Neural progenitor cell (in vitro differentiated cells): Measurements from ENCODE around the gene CHDH. TPM values are rescaled to one million over a fixed set of nuclear protein-coding genes. Genes with fewer than 3 reads are reported as not detected.

Experiments used
- DNase-seq: peaks from one replicate; pipeline ENCODE4 v3.0.0-alpha.2; 2016; ENCODE audit warnings: low spot score
- H2AFZ ChIP-seq: fragments of 200-600 bp; sonication (generic); replicated peaks from 2 replicates; pipeline ENCODE4 v1.6.1; 2016; ENCODE audit warnings: antibody characterized with exemption
- H3F3A ChIP-seq: fragments of 200-600 bp; sonication (generic); 2 replicates; pipeline ENCODE4 v1.6.1; 2016; ENCODE audit warnings: antibody characterized with exemption, low read depth
- H3K27ac ChIP-seq: fragments of 200-600 bp; sonication (generic); 2 replicates; pipeline ENCODE4 v1.5.1; 2016; ENCODE audit warnings: mild to moderate bottlenecking
- H3K27me3 ChIP-seq: fragments of 200-600 bp; sonication (generic); 2 replicates; pipeline ENCODE4 v1.6.1; 2016; ENCODE audit warnings: mild to moderate bottlenecking, moderate library complexity
- H3K36me3 ChIP-seq: fragments of 200-600 bp; sonication (generic); 2 replicates; pipeline ENCODE4 v1.5.1; 2016
- H3K4me1 ChIP-seq: fragments of 200-600 bp; sonication (generic); 2 replicates; pipeline ENCODE4 v1.6.1; 2016; ENCODE audit warnings: mixed run types
- H3K4me2 ChIP-seq: fragments of 200-600 bp; sonication (generic); 2 replicates; pipeline ENCODE4 v1.6.1; 2016
- H3K4me3 ChIP-seq: fragments of 200-600 bp; sonication (generic); 2 replicates; pipeline ENCODE4 v1.5.1; 2016
- H3K79me2 ChIP-seq: fragments of 200-600 bp; sonication (generic); 2 replicates; pipeline ENCODE4 v1.6.1; 2016; ENCODE audit warnings: low read depth
- H3K9ac ChIP-seq: fragments of 200-600 bp; sonication (generic); 2 replicates; pipeline ENCODE4 v1.6.1; 2016
- H3K9me3 ChIP-seq: fragments of 200-600 bp; sonication (generic); 2 replicates; pipeline ENCODE4 v1.5.1; 2016; ENCODE audit warnings: low read depth
- H4K20me1 ChIP-seq: fragments of 200-600 bp; sonication (generic); 2 replicates; pipeline ENCODE4 v1.6.1; 2016; ENCODE audit warnings: low read depth
- H3K27ac Mint-ChIP-seq: 3 replicates; pipeline ENCODE4 v1.8.0; 2021; ENCODE audit warnings: mixed read lengths
- H3K27me3 Mint-ChIP-seq: 2 replicates; pipeline ENCODE4 v1.8.0; 2022; ENCODE audit warnings: low read depth, mild to moderate bottlenecking, inconsistent platforms, moderate library complexity, mixed read lengths; ENCODE audit not compliant: insufficient read depth
- H3K36me3 Mint-ChIP-seq: 3 replicates; pipeline ENCODE4 v1.8.0; 2021; ENCODE audit warnings: mixed read lengths
- H3K4me1 Mint-ChIP-seq: 3 replicates; pipeline ENCODE4 v1.8.0; 2021; ENCODE audit warnings: mixed read lengths
- H3K4me3 Mint-ChIP-seq: 3 replicates; pipeline ENCODE4 v1.8.0; 2021; ENCODE audit warnings: mild to moderate bottlenecking, moderate library complexity, mixed read lengths
- H3K9me3 Mint-ChIP-seq: 3 replicates; pipeline ENCODE4 v1.8.0; 2020; ENCODE audit warnings: mixed read lengths
- EZH2 ChIP-seq: fragments of 200-600 bp; sonication (generic); IDR thresholded peaks from 2 replicates; pipeline ENCODE4 v1.6.1; 2017; ENCODE audit warnings: antibody characterized with exemption, mild to moderate bottlenecking, moderate library complexity
- EZH2phosphoT487 ChIP-seq: fragments of 200-600 bp; sonication (generic); IDR thresholded peaks from 2 replicates; pipeline ENCODE4 v1.6.1; 2017; ENCODE audit warnings: antibody characterized with exemption
- total RNA-seq: library from RNA; depleted of rRNA; stranded (reverse); fragments of >200 nt; gene quantifications from 2 replicates; pipeline ENCODE4 v1.2.3, GENCODE V29; 2015; ENCODE audit warnings: low replicate concordance
- TF ChIP-seq, protein P1 (sequence below): fragments of 200-600 bp; sonication (generic); IDR thresholded peaks from 2 replicates; pipeline ENCODE4 v1.5.1; 2017; ENCODE audit warnings: antibody characterized with exemption, mild to moderate bottlenecking

CHDH gene
- total RNA-seq, 1 donor from 2014 or later = 1.5 TPM

DNA sequence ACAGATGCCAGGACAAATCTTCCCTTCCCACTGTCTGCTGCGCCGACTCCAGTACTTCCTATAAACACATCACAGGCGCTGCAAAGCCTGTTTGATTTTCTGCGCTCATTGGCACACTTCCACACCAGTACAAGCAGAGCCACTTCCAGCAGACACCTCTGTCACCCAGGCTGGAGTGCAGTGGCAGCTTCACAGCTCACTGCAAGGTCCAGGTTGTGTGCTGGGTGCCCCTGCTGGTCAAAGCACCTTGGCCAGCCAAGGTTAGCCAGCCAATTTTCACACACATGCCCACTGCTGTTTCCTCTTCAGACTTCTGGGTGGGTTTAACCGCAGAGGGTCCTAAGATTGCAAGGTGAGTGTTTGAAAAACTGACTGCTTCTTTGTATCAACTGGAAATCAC is 4.9 kb downstream of the CHDH start:
- Histone ChIP-seq H3K36me3 (no peaks in the 10 kb centered on the region), H4K20me1 (peaks cover 25% of the 10 kb centered on the region), H3F3A (peaks cover 16% of the 10 kb centered on the region), H3K27me3 (peaks cover 7% of the 10 kb centered on the region), H2AFZ (no peak overlapping the region), H3K4me2 (no peak overlapping the region), H3K79me2 (no peaks in the 10 kb centered on the region), H3K27ac (no peak overlapping the region), H3K9me3 (no peaks in the 10 kb centered on the region), H3K9ac (no peak overlapping the region), H3K4me1 (peaks cover 11% of the 10 kb centered on the region), H3K4me3 (no peak overlapping the region)
- no peak for TF ChIP-seq EZH2phosphoT487
- TF ChIP-seq EZH2 = no peak
- TF ChIP-seq, protein P1, sequence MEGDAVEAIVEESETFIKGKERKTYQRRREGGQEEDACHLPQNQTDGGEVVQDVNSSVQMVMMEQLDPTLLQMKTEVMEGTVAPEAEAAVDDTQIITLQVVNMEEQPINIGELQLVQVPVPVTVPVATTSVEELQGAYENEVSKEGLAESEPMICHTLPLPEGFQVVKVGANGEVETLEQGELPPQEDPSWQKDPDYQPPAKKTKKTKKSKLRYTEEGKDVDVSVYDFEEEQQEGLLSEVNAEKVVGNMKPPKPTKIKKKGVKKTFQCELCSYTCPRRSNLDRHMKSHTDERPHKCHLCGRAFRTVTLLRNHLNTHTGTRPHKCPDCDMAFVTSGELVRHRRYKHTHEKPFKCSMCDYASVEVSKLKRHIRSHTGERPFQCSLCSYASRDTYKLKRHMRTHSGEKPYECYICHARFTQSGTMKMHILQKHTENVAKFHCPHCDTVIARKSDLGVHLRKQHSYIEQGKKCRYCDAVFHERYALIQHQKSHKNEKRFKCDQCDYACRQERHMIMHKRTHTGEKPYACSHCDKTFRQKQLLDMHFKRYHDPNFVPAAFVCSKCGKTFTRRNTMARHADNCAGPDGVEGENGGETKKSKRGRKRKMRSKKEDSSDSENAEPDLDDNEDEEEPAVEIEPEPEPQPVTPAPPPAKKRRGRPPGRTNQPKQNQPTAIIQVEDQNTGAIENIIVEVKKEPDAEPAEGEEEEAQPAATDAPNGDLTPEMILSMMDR = no peak
- no peaks in the 10 kb centered on the region for H3K36me3 Mint-ChIP-seq
- H3K4me1 Mint-ChIP-seq = peaks cover 21% of the 10 kb centered on the region
- H3K27ac Mint-ChIP-seq = no peak overlapping the region
- no peak for DNase-seq
- H3K4me3 Mint-ChIP-seq = no peak overlapping the region
- no peaks in the 10 kb centered on the region for H3K9me3 Mint-ChIP-seq
- peaks cover 12% of the 10 kb centered on the region for H3K27me3 Mint-ChIP-seq

DNA sequence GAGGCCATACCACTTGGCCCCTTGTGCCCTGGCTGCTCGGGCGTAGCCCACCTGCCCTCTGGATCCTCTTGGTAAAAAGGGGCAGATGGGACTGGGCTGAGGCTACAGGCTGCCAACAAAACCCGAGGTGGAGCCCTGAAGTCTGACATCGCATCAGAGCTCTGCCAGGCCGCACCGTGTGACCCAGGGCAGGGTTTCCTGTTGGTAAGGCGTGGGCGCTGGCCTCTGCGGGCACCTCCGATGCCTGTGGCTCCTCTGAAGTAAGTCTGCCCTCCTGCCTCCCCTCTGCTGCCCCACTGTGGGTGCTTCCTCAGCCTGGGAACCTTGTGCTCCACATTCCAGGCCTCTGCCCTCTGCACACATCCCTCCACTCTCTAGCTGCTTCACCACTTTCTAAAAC is 8.9 kb downstream of the CHDH start:
- TF ChIP-seq, protein P1 = no peak
- no peak for TF ChIP-seq EZH2
- TF ChIP-seq EZH2phosphoT487 = no peak
- H3F3A ChIP-seq = no peaks in the 10 kb centered on the region
- H3K79me2 ChIP-seq = no peaks in the 10 kb centered on the region
- peaks cover 2% of the 10 kb centered on the region for H4K20me1 ChIP-seq
- peaks cover 5% of the 10 kb centered on the region for H3K27me3 Mint-ChIP-seq
- H2AFZ ChIP-seq = no peak overlapping the region
- H3K36me3 Mint-ChIP-seq = no peaks in the 10 kb centered on the region
- H3K27ac Mint-ChIP-seq = no peak overlapping the region
- no peak overlapping the region for H3K27ac ChIP-seq
- no peaks in the 10 kb centered on the region for H3K36me3 ChIP-seq
- H3K4me3 Mint-ChIP-seq = no peak overlapping the region
- no peak for DNase-seq
- no peaks in the 10 kb centered on the region for H3K9me3 ChIP-seq
- no peaks in the 10 kb centered on the region for H3K9me3 Mint-ChIP-seq
- H3K4me1 ChIP-seq = no peaks in the 10 kb centered on the region
- H3K27me3 ChIP-seq = no peaks in the 10 kb centered on the region
- no peak overlapping the region for H3K9ac ChIP-seq
- H3K4me1 Mint-ChIP-seq = peaks cover 2% of the 10 kb centered on the region
- H3K4me2 ChIP-seq = no peak overlapping the region
- no peak overlapping the region for H3K4me3 ChIP-seq

DNA sequence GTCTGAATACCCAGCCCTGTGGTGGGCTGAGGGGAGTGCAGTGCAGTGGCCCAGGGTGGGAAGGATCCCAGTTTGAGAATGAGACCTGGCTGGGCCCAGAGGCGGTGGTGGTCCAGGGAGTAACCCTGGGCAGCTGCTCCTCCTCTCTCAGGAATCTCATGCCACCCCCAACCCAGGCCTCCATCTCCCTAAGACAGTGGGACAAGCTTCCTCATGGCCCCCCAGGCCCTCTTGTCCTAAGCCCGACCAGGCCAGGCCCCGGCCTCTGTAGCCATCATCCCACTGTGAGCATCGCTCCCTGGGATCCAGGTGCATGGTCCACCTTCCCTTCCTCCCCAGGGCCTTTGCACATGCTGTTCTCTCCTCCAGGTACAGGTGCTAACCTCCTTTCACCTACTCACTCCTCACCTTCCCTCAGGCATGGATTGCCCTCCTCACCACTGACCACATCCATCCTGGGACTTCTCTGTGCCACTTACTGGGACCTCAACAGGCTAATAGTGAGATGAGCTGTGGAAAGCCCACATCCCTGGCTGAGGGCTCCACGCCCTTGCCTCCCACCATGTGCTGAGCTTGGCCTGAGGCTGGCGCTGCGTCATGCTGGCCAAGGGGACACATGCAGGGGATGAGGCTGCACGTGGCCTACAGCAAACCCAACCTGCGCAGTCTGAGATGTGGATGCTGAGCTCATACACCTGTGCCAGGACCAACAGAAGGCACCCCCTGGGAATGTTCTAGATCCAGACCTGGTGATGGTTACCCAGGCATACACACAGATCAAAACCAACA is 9.9 kb downstream of the CHDH start:
- no peak for TF ChIP-seq EZH2
- TF ChIP-seq, protein P1 = no peak
- TF ChIP-seq EZH2phosphoT487 = no peak
- Histone ChIP-seq H3K27me3 (no peaks in the 10 kb centered on the region), H3F3A (no peaks in the 10 kb centered on the region), H4K20me1 (no peaks in the 10 kb centered on the region), H3K4me1 (no peaks in the 10 kb centered on the region), H2AFZ (no peak overlapping the region), H3K4me3 (no peak overlapping the region), H3K9me3 (no peaks in the 10 kb centered on the region), H3K4me2 (no peak overlapping the region), H3K36me3 (no peaks in the 10 kb centered on the region), H3K9ac (no peak overlapping the region), H3K27ac (no peak overlapping the region), H3K79me2 (no peaks in the 10 kb centered on the region)
- no peaks in the 10 kb centered on the region for H3K9me3 Mint-ChIP-seq
- DNase-seq = no peak
- H3K36me3 Mint-ChIP-seq = no peaks in the 10 kb centered on the region
- no peaks in the 10 kb centered on the region for H3K4me1 Mint-ChIP-seq
- no peak overlapping the region for H3K27ac Mint-ChIP-seq
- no peak overlapping the region for H3K4me3 Mint-ChIP-seq
- peaks cover 4% of the 10 kb centered on the region for H3K27me3 Mint-ChIP-seq
